ENCODE data around the gene EHBP1.

Gene EHBP1

DNA sequence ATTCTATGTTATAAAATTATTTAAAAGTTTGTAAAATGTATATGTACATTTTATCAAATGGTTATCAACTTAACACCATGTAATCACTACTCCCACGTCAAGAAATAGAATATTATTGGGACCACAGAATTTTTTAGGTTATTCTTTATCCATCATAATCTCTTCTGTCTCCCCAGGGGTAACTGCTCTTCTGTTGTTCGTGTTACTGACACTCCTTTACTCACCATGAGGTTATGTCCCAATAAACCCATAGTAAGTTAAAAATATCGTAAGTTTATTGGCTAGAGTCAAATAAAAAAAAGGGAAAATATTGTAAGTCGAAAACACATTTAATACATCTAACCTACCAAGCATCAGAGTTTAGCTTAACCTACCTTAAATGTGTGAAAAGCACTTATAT is 359.1 kb downstream of the EHBP1 start:
- H3K27me3 ChIP-seq (ENCODE audit: insufficient read depth, low read depth) = no peaks in the 10 kb centered on the region
- H3K9ac ChIP-seq = no peak overlapping the region
- no peak overlapping the region for H3K4me3 ChIP-seq (IDR thresholded peaks at IDR 0.05; ENCODE audit: insufficient read depth, low read depth, low read length)
- H3K27ac ChIP-seq = no peak overlapping the region
- no peak overlapping the region for H2AFZ ChIP-seq (ENCODE audit: low read depth)
- no peaks in the 10 kb centered on the region for H4K20me1 ChIP-seq (ENCODE audit: insufficient read depth)
- no peak overlapping the region for H3K4me2 ChIP-seq
- H3K36me3 ChIP-seq (ENCODE audit: insufficient read depth) = no peaks in the 10 kb centered on the region
- no peaks in the 10 kb centered on the region for H3K79me2 ChIP-seq (ENCODE audit: insufficient read depth, low read depth)
- H3K4me1 ChIP-seq (ENCODE audit: low read depth, poor library complexity, severe bottlenecking) = no peaks in the 10 kb centered on the region
- TF ChIP-seq, protein P1, sequence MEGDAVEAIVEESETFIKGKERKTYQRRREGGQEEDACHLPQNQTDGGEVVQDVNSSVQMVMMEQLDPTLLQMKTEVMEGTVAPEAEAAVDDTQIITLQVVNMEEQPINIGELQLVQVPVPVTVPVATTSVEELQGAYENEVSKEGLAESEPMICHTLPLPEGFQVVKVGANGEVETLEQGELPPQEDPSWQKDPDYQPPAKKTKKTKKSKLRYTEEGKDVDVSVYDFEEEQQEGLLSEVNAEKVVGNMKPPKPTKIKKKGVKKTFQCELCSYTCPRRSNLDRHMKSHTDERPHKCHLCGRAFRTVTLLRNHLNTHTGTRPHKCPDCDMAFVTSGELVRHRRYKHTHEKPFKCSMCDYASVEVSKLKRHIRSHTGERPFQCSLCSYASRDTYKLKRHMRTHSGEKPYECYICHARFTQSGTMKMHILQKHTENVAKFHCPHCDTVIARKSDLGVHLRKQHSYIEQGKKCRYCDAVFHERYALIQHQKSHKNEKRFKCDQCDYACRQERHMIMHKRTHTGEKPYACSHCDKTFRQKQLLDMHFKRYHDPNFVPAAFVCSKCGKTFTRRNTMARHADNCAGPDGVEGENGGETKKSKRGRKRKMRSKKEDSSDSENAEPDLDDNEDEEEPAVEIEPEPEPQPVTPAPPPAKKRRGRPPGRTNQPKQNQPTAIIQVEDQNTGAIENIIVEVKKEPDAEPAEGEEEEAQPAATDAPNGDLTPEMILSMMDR (conservative IDR thresholded peaks at IDR 0.05; ENCODE audit: low read depth, low read length) = no peak

DNA sequence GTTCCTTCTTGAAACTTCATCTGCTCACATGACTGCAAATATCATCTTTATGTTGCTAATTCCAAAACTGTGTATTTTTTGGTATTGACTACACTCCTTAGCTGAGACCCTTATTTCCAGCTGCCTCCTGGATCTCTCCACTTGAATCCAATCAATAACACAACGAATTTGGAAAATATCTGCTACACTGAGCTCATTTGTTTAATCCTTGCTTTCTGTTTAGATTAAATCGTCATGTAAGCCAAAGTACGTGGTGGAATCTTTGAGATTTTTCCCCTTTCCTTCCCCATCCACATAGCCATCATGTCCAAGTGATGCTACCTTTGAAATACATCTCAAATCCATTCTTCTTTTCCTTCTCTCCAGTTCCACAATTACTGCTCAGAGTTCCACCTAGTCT is 360.8 kb downstream of the EHBP1 start:
- Histone ChIP-seq H3K36me3 (ENCODE audit: insufficient read depth) (no peaks in the 10 kb centered on the region), H3K4me2 (no peak overlapping the region), H3K27me3 (ENCODE audit: insufficient read depth, low read depth) (no peaks in the 10 kb centered on the region)

DNA sequence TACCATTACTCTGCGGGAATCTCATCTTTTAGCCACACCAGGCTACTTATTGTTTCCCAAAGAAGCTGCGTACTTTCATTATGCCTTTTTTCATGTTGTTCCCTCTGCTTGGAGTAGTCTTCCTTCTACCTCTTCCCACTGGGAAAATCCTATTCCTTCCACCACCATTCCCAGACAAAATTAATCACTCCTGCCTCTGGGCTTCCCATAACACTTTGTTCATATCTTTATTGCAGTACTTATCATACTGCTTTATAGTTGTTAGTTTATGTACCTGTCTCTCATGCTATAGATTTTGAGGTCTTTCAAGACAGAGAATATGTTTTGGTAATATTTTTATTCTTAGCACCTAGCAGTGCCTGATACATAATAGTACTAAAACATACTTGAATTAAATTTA is 361.3 kb downstream of the EHBP1 start:
- no peak overlapping the region for H2AFZ ChIP-seq (ENCODE audit: low read depth)
- no peaks in the 10 kb centered on the region for H3K27me3 ChIP-seq (ENCODE audit: insufficient read depth, low read depth)
- no peaks in the 10 kb centered on the region for H4K20me1 ChIP-seq (ENCODE audit: insufficient read depth)
- no peaks in the 10 kb centered on the region for H3K79me2 ChIP-seq (ENCODE audit: insufficient read depth, low read depth)
- TF ChIP-seq, protein P1 (conservative IDR thresholded peaks at IDR 0.05; ENCODE audit: low read depth, low read length) = no peak
- no peak overlapping the region for H3K27ac ChIP-seq
- H3K9ac ChIP-seq = no peak overlapping the region
- H3K4me1 ChIP-seq (ENCODE audit: low read depth, poor library complexity, severe bottlenecking) = no peaks in the 10 kb centered on the region
- no peaks in the 10 kb centered on the region for H3K36me3 ChIP-seq (ENCODE audit: insufficient read depth)
- H3K4me3 ChIP-seq (IDR thresholded peaks at IDR 0.05; ENCODE audit: insufficient read depth, low read depth, low read length) = no peak overlapping the region
- no peak overlapping the region for H3K4me2 ChIP-seq

More for the DNA sequence above, 360.8 kb downstream of the EHBP1 start:
- no peaks in the 10 kb centered on the region for H3K79me2 ChIP-seq (ENCODE audit: insufficient read depth, low read depth)
- H3K4me1 ChIP-seq (ENCODE audit: low read depth, poor library complexity, severe bottlenecking) = no peaks in the 10 kb centered on the region
- no peaks in the 10 kb centered on the region for H4K20me1 ChIP-seq (ENCODE audit: insufficient read depth)
- no peak overlapping the region for H3K4me3 ChIP-seq (IDR thresholded peaks at IDR 0.05; ENCODE audit: insufficient read depth, low read depth, low read length)
- H3K27ac ChIP-seq = no peak overlapping the region
- TF ChIP-seq, protein P1 (conservative IDR thresholded peaks at IDR 0.05; ENCODE audit: low read depth, low read length) = no peak
- no peak overlapping the region for H3K9ac ChIP-seq
- H2AFZ ChIP-seq (ENCODE audit: low read depth) = no peak overlapping the region

DNA sequence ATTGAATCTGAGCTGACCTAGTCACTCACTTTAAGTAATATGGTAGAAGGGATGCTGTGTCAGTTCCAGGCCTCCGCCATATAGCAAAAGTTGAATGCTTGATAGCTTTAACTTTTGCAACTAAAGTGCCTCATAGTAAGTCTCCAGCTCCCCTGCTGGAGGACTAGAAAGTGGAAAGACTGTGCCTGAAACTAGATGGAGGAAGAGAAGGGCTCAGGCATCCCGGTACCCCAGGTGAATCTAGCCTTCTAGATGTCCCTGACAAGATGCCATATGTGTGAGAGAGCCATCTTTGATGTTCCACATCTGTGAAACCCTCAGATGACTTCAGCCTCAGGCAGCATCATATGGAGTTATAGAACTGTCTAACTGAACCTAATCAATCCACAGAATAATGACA is 366.2 kb downstream of the EHBP1 start:
- no peak overlapping the region for H3K9ac ChIP-seq
- H3K79me2 ChIP-seq (ENCODE audit: insufficient read depth, low read depth) = no peaks in the 10 kb centered on the region
- H3K27me3 ChIP-seq (ENCODE audit: insufficient read depth, low read depth) = no peaks in the 10 kb centered on the region
- H3K36me3 ChIP-seq (ENCODE audit: insufficient read depth) = no peaks in the 10 kb centered on the region
- TF ChIP-seq, protein P1 (conservative IDR thresholded peaks at IDR 0.05; ENCODE audit: low read depth, low read length) = no peak
- H3K27ac ChIP-seq = no peak overlapping the region
- no peak overlapping the region for H3K4me2 ChIP-seq
- H2AFZ ChIP-seq (ENCODE audit: low read depth) = no peak overlapping the region
- no peak overlapping the region for H3K4me3 ChIP-seq (IDR thresholded peaks at IDR 0.05; ENCODE audit: insufficient read depth, low read depth, low read length)
- no peaks in the 10 kb centered on the region for H3K4me1 ChIP-seq (ENCODE audit: low read depth, poor library complexity, severe bottlenecking)
- no peaks in the 10 kb centered on the region for H4K20me1 ChIP-seq (ENCODE audit: insufficient read depth)

Data from KMS-11 (cell line).